H7 (cell line): ENCODE data around the gene SYS1. TPM values are rescaled to one million over a fixed set of nuclear protein-coding genes. Genes with fewer than 3 reads are reported as not detected.
"Not testable (repeated sequence)": the region's sequence is repeated elsewhere in the genome, so short reads cannot be mapped to it uniquely, and the experiment has no call there.

Experiments
- DNase-seq: peaks from one replicate; pipeline ENCODE4 v3.0.0; 2012
- H3K27me3 ChIP-seq: 2 replicates; pipeline ENCODE4 v1.6.0; 2011; ENCODE audit warnings: mild to moderate bottlenecking, low read length; ENCODE audit not compliant: control insufficient read depth, insufficient read depth
- H3K36me3 ChIP-seq: replicated peaks from 2 replicates; pipeline ENCODE4 v1.5.1; 2011; ENCODE audit warnings: low read length; ENCODE audit not compliant: control insufficient read depth, insufficient read depth
- H3K4me3 ChIP-seq: 2 replicates; pipeline ENCODE4 v1.5.1; 2011; ENCODE audit warnings: low read depth, mild to moderate bottlenecking, control low read depth, low read length, moderate library complexity; ENCODE audit not compliant: insufficient read depth
- total RNA-seq: library from RNA; depleted of rRNA; stranded (reverse); fragments of >200 nt; shearing (Covaris generic); gene quantifications from 2 replicates; pipeline ENCODE4 v1.2.3, GENCODE V29; 2014

Gene SYS1
- total RNA-seq, 1 experiment from 2014 or later = 22.8 TPM

GRCh38 chr20:45344168-45344860 is 18.6 kb upstream of the SYS1 start:
- no peak for DNase-seq
- Histone ChIP-seq H3K36me3 (no peaks in the 10 kb centered on the region; the same call in 1 of the 2 replicates), H3K4me3 (no peak overlapping the region), H3K27me3 (no peaks in the 10 kb centered on the region)

- Histone ChIP-seq H3K4me3 (peak overlapping the region; percentile 3; the same call in 1 of the 2 replicates), H3K36me3 (no peaks in the 10 kb centered on the region), H3K27me3 (no peaks in the 10 kb centered on the region)
- no peak for DNase-seq
Observed at GRCh38 chr20:45345104-45345936, 17.6 kb upstream of the SYS1 start.

- H3K27me3 ChIP-seq = no peaks in the 10 kb centered on the region
- DNase-seq = no peak
- H3K4me3 ChIP-seq = no peak overlapping the region; the same call in 1 of the 2 replicates
- H3K36me3 ChIP-seq = no peaks in the 10 kb centered on the region
Observed at GRCh38 chr20:45346291-45346718, 16.7 kb upstream of the SYS1 start.

GRCh38 chr20:45346851-45347250 is 16.1 kb upstream of the SYS1 start:
- DNase-seq = no peak
- no peaks in the 10 kb centered on the region for H3K36me3 ChIP-seq
- H3K27me3 ChIP-seq = no peaks in the 10 kb centered on the region
- H3K4me3 ChIP-seq = peak overlapping the region; percentile 68; the same call in 1 of the 2 replicates

GRCh38 chr20:45347297-45347935 is 15.5 kb upstream of the SYS1 start:
- Histone ChIP-seq H3K27me3 (no peaks in the 10 kb centered on the region), H3K4me3 (peak overlapping the region; percentile 68), H3K36me3 (no peaks in the 10 kb centered on the region)
- no peak for DNase-seq

GRCh38 chr20:45347936-45348778 is 14.8 kb upstream of the SYS1 start, which contains the start of gene SDC4:
Gene SDC4, minus strand, starts transcription at chr20:45348424. Its CDS starts 40 bp downstream, at chr20:45348384.
- Histone ChIP-seq H3K4me3 (peak within 1 kb of the TSS; percentile 68), H3K36me3 (no peaks in the 10 kb centered on the region), H3K27me3 (no peaks in the 10 kb centered on the region)
- peak; percentile 93 for DNase-seq

- Histone ChIP-seq H3K27me3 (no peaks in the 10 kb centered on the region), H3K36me3 (no peaks in the 10 kb centered on the region), H3K4me3 (no peak overlapping the region)
- no peak for DNase-seq
Observed at GRCh38 chr20:45350217-45350616, 12.7 kb upstream of the SYS1 start.

GRCh38 chr20:45350795-45351194 is 12.2 kb upstream of the SYS1 start:
- H3K4me3 ChIP-seq, DNase-seq, H3K36me3 ChIP-seq, H3K27me3 ChIP-seq: not testable (repeated sequence)

- no peaks in the 10 kb centered on the region for H3K36me3 ChIP-seq
- DNase-seq = no peak
- H3K4me3 ChIP-seq = no peak overlapping the region
- H3K27me3 ChIP-seq = no peaks in the 10 kb centered on the region
Observed at GRCh38 chr20:45352729-45353128, 10.2 kb upstream of the SYS1 start.

- Histone ChIP-seq H3K4me3 (no peak overlapping the region), H3K36me3 (no peaks in the 10 kb centered on the region), H3K27me3 (no peaks in the 10 kb centered on the region)
- peak; percentile 40 for DNase-seq
Observed at GRCh38 chr20:45353746-45354145, 9.2 kb upstream of the SYS1 start.

- H3K4me3 ChIP-seq = no peak overlapping the region
- no peaks in the 10 kb centered on the region for H3K27me3 ChIP-seq
- H3K36me3 ChIP-seq = no peaks in the 10 kb centered on the region
- DNase-seq = no peak
Observed at GRCh38 chr20:45354423-45355208, 8.3 kb upstream of the SYS1 start.

GRCh38 chr20:45355209-45356084 is 7.5 kb upstream of the SYS1 start:
- H3K27me3 ChIP-seq = no peaks in the 10 kb centered on the region
- no peak for DNase-seq
- H3K4me3 ChIP-seq = no peak overlapping the region
- H3K36me3 ChIP-seq = no peaks in the 10 kb centered on the region
